Calu3 (cell line): Measurements from ENCODE around the gene SYCP1. TPM values are rescaled to one million over a fixed set of nuclear protein-coding genes. Genes with fewer than 3 reads are reported as not detected.
"Not testable (repeated sequence)": the region's sequence is repeated elsewhere in the genome, so short reads cannot be mapped to it uniquely, and the experiment has no call there.

Experiments used
- BruUV-seq: library from RNA; stranded (reverse); fragments of 400-500 nt; replicated peaks from 2 replicates; lab custom pipeline; 2021; lab: Mats Ljungman, UMichigan
- CTCF ChIA-PET: fragments of 300-600 bp; sonication (Branson Sonifier 250); formaldehyde crosslinking; loops from one replicate; lab custom pipeline; 2022; ENCODE audit warnings: antibody characterized with exemption; lab: Charles Lee
- DNase-seq: peaks from one replicate; pipeline ENCODE4 v3.0.0; 2022
- H3K27ac Mint-ChIP-seq: one replicate; pipeline ENCODE4 v1.8.0; 2022; ENCODE audit warnings: mixed read lengths; ENCODE audit not compliant: unreplicated experiment
- H3K27me3 Mint-ChIP-seq: one replicate; pipeline ENCODE4 v1.8.0; 2022; ENCODE audit warnings: mixed read lengths; ENCODE audit not compliant: unreplicated experiment
- H3K36me3 Mint-ChIP-seq: one replicate; pipeline ENCODE4 v1.8.0; 2022; ENCODE audit warnings: mild to moderate bottlenecking, moderate library complexity, mixed read lengths; ENCODE audit not compliant: insufficient read depth, unreplicated experiment
- H3K4me1 Mint-ChIP-seq: one replicate; pipeline ENCODE4 v1.8.0; 2022; ENCODE audit warnings: mild to moderate bottlenecking, low read depth, mixed read lengths; ENCODE audit not compliant: unreplicated experiment
- H3K4me3 Mint-ChIP-seq: one replicate; pipeline ENCODE4 v1.8.0; 2022; ENCODE audit warnings: mild to moderate bottlenecking, low read depth, moderate library complexity, mixed read lengths; ENCODE audit not compliant: unreplicated experiment
- H3K9me3 Mint-ChIP-seq: one replicate; pipeline ENCODE4 v1.8.0; 2022; ENCODE audit warnings: low read depth, mixed read lengths; ENCODE audit not compliant: unreplicated experiment
- intact Hi-C: fragments of 100-400 bp; cut with micrococcal nuclease; formaldehyde crosslinking; loops from one replicate; pipeline ENCODE4 v1.10.0; 2022; ENCODE audit not compliant: unreplicated experiment
- total RNA-seq: library from RNA; stranded (reverse); gene quantifications from 2 replicates; pipeline ENCODE4 v1.2.3, GENCODE V29; 2022
- TF ChIP-seq, protein P1 (sequence below): fragments of 200-600 bp; IDR thresholded peaks from one replicate; pipeline ENCODE4 v1.8.0; 2022; ENCODE audit warnings: antibody characterized with exemption; ENCODE audit not compliant: unreplicated experiment

The SYCP1 gene
- total RNA-seq, 1 experiment from 2014 or later, result not detected

DNA sequence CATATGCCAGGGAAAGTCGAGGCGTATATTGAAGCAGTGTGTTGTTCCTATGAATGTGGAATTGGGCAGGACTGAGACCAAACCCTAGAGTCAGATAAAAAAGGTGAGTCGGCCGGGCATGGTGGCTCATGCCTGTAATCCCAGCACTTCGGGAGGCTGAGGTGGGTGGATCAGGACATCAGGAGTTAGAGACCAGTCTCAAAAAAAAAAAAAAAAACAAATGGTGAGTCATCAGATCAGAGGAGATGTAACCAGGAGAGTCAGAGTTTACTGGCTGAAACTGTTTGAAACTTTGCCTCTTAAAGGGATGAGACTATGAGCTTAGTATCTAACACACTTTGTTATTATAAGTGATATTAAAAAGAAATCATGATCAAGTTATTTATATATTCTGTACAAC, 26.4 kb upstream of the SYCP1 start:
- Mint-ChIP-seq H3K9me3 (peaks cover 2% of the 10 kb centered on the region), H3K27ac (no peak overlapping the region), H3K4me1 (no peaks in the 10 kb centered on the region), H3K27me3 (no peaks in the 10 kb centered on the region), H3K4me3 (no peak overlapping the region), H3K36me3 (no peaks in the 10 kb centered on the region)
- TF ChIP-seq, protein P1, sequence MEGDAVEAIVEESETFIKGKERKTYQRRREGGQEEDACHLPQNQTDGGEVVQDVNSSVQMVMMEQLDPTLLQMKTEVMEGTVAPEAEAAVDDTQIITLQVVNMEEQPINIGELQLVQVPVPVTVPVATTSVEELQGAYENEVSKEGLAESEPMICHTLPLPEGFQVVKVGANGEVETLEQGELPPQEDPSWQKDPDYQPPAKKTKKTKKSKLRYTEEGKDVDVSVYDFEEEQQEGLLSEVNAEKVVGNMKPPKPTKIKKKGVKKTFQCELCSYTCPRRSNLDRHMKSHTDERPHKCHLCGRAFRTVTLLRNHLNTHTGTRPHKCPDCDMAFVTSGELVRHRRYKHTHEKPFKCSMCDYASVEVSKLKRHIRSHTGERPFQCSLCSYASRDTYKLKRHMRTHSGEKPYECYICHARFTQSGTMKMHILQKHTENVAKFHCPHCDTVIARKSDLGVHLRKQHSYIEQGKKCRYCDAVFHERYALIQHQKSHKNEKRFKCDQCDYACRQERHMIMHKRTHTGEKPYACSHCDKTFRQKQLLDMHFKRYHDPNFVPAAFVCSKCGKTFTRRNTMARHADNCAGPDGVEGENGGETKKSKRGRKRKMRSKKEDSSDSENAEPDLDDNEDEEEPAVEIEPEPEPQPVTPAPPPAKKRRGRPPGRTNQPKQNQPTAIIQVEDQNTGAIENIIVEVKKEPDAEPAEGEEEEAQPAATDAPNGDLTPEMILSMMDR, result no peak
- intact Hi-C loops, result no loop called here
- no peak for DNase-seq
- no TSS peak for BruUV-seq
- CTCF ChIA-PET, result no interaction called here

DNA sequence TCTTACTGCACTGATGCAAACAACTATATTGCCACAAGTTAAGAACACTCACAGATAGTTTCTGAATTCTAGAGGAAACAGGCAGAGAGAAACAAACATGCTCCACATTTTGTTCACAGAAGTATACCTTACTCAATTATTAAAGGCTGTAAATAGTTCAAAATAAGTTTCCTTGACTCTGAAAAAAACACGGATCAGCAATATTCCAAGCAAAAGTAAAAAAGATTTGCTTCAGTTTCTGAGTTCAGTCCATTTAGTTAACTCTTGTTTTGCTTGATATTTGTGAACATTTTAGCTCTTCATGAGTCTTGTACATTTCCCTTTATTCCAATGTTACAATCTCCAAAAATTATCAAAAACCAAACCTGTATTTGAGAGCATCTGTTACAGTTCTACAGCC, 24.6 kb upstream of the SYCP1 start:
- H3K4me1 Mint-ChIP-seq, H3K36me3 Mint-ChIP-seq, H3K27me3 Mint-ChIP-seq, BruUV-seq, H3K4me3 Mint-ChIP-seq, H3K27ac Mint-ChIP-seq, CTCF ChIA-PET, intact Hi-C loops, DNase-seq, H3K9me3 Mint-ChIP-seq: not testable (repeated sequence)

- Mint-ChIP-seq H3K27me3 (no peaks in the 10 kb centered on the region), H3K36me3 (no peaks in the 10 kb centered on the region), H3K27ac (no peak overlapping the region), H3K4me3 (no peak overlapping the region), H3K4me1 (no peaks in the 10 kb centered on the region), H3K9me3 (no peaks in the 10 kb centered on the region)
- TF ChIP-seq, protein P1, result no peak
- BruUV-seq, result no TSS peak
- no peak for DNase-seq
- CTCF ChIA-PET, result no interaction called here
- intact Hi-C loops, result no loop called here
These were observed 23.2 kb upstream of the SYCP1 start for GRCh38 chr1:114831276-114831994.

- H3K36me3 Mint-ChIP-seq, result no peaks in the 10 kb centered on the region
- DNase-seq, result no peak
- intact Hi-C loops, result no loop called here
- H3K4me1 Mint-ChIP-seq, result no peaks in the 10 kb centered on the region
- BruUV-seq, result no TSS peak
- TF ChIP-seq, protein P1, result no peak
- CTCF ChIA-PET, result no interaction called here
- H3K27me3 Mint-ChIP-seq, result no peaks in the 10 kb centered on the region
- H3K9me3 Mint-ChIP-seq, result no peaks in the 10 kb centered on the region
- no peak overlapping the region for H3K27ac Mint-ChIP-seq
- no peak overlapping the region for H3K4me3 Mint-ChIP-seq
These were observed 22.6 kb upstream of the SYCP1 start for GRCh38 chr1:114832057-114832456.

GRCh38 chr1:114833421-114833820, 21.2 kb upstream of the SYCP1 start:
- DNase-seq, result no peak
- no peaks in the 10 kb centered on the region for H3K27me3 Mint-ChIP-seq
- CTCF ChIA-PET, result no interaction called here
- intact Hi-C loops, result no loop called here
- no peaks in the 10 kb centered on the region for H3K9me3 Mint-ChIP-seq
- no peaks in the 10 kb centered on the region for H3K4me1 Mint-ChIP-seq
- BruUV-seq, result no TSS peak
- H3K27ac Mint-ChIP-seq, result no peak overlapping the region
- H3K36me3 Mint-ChIP-seq, result no peaks in the 10 kb centered on the region
- no peak overlapping the region for H3K4me3 Mint-ChIP-seq
- TF ChIP-seq, protein P1, result no peak
